Measurements from ENCODE around the gene TCF12. TPM values are rescaled to one million over a fixed set of nuclear protein-coding genes. Genes with fewer than 3 reads are reported as not detected.
A peak's percentile ranks its signal among the peaks of the same experiment; 100 is the strongest.

TCF12 gene
- polyA plus RNA-seq, 3 donors: 15.8 to 52.5 (median 27.6) TPM

- H3K4me2 ChIP-seq (replicated peaks; ENCODE audit: extremely low read depth, low read length, poor library complexity, severe bottlenecking): no peak overlapping the region
- H3K4me3 Mint-ChIP-seq: no peak overlapping the region
- no CpG with 5 or more reads among the region's 4 CpGs for WGBS (ENCODE audit: insufficient coverage)
- H3K27ac ChIP-seq (ENCODE audit: low read depth in 1 of 2, low read length in 2 of 2): no peak overlapping the region
- H3K27ac Mint-ChIP-seq: no peak overlapping the region
- no peaks in the 10 kb centered on the region for H3K36me3 Mint-ChIP-seq
- DNase-seq: no peak
- no peak overlapping the region for H3K4me3 ChIP-seq (replicated peaks in 1 of 3; ENCODE audit: low read depth in 2 of 3, low read length in 3 of 3)
- no peaks in the 10 kb centered on the region for H3K9me3 ChIP-seq (replicated peaks in 1 of 2; ENCODE audit: control insufficient read depth in 1 of 2, insufficient read depth in 1 of 2, low read length in 2 of 2)
- peaks cover 24% of the 10 kb centered on the region for H3K4me1 Mint-ChIP-seq
- no peaks in the 10 kb centered on the region for H3K27me3 ChIP-seq (ENCODE audit: control insufficient read depth in 2 of 2, insufficient read depth in 2 of 2, low read length in 2 of 2)
- H3K4me1 ChIP-seq (ENCODE audit: control insufficient read depth in 1 of 2, insufficient read depth in 2 of 2, low read length in 2 of 2): peaks cover 23 to 30% of the 10 kb centered on the region in 2 donors
- intact Hi-C loops (cut with micrococcal nuclease): no loop called here
- TF ChIP-seq CTCF (IDR thresholded peaks at IDR 0.05): no peak
- no peak overlapping the region for H3K9ac ChIP-seq (ENCODE audit: insufficient read depth, low read length, poor library complexity, severe bottlenecking)
- no peaks in the 10 kb centered on the region for H3K27me3 Mint-ChIP-seq (ENCODE audit: low read depth in 3 of 3)
- no peaks in the 10 kb centered on the region for H4K20me1 ChIP-seq (ENCODE audit: insufficient read depth, low read length)
- H3K9me3 Mint-ChIP-seq: peaks cover 0 to 2% (median 0%) of the 10 kb centered on the region in 7 donors
- H3K36me3 ChIP-seq (replicated peaks in 1 of 2; ENCODE audit: control insufficient read depth in 1 of 2, insufficient read depth in 2 of 2, low read length in 2 of 2): no peaks in the 10 kb centered on the region
- no peaks in the 10 kb centered on the region for H3K79me2 ChIP-seq (ENCODE audit: insufficient read depth, low read length)
- no peak overlapping the region for H2AFZ ChIP-seq (ENCODE audit: insufficient read depth, low read depth, low read length, poor library complexity, severe bottlenecking)
These were observed 35.4 kb upstream of the TCF12 start for GRCh38 chr15:56883088-56883487.

GRCh38 chr15:56886363-56886931 lies 32.0 kb upstream of the TCF12 start:
- peak in 1 of 3 donors; percentile 6 for DNase-seq

More at GRCh38 chr15:56886363-56886931, 32.0 kb upstream of the TCF12 start:
- H3K27me3 Mint-ChIP-seq (ENCODE audit: low read depth in 3 of 3): no peaks in the 10 kb centered on the region
- Histone ChIP-seq H3K79me2 (ENCODE audit: insufficient read depth, low read length) (no peaks in the 10 kb centered on the region), H3K27ac (ENCODE audit: low read depth in 1 of 2, low read length in 2 of 2) (peak overlapping the region; percentile 89 to 93), H4K20me1 (ENCODE audit: insufficient read depth, low read length) (no peaks in the 10 kb centered on the region), H3K4me1 (ENCODE audit: control insufficient read depth in 1 of 2, insufficient read depth in 2 of 2, low read length in 2 of 2) (peaks cover 22 to 30% of the 10 kb centered on the region in 2 donors), H3K27me3 (ENCODE audit: control insufficient read depth in 2 of 2, insufficient read depth in 2 of 2, low read length in 2 of 2) (no peaks in the 10 kb centered on the region), H3K4me3 (replicated peaks in 1 of 3; ENCODE audit: low read depth in 2 of 3, low read length in 3 of 3) (peak overlapping the region; percentile 50 to 80 (median 78)), H3K4me2 (replicated peaks; ENCODE audit: extremely low read depth, low read length, poor library complexity, severe bottlenecking) (peak overlapping the region; percentile 84), H2AFZ (ENCODE audit: insufficient read depth, low read depth, low read length, poor library complexity, severe bottlenecking) (peak overlapping the region; percentile 94), H3K36me3 (replicated peaks in 1 of 2; ENCODE audit: control insufficient read depth in 1 of 2, insufficient read depth in 2 of 2, low read length in 2 of 2) (no peaks in the 10 kb centered on the region), H3K9ac (ENCODE audit: insufficient read depth, low read length, poor library complexity, severe bottlenecking) (peak overlapping the region; percentile 87), H3K9me3 (replicated peaks in 1 of 2; ENCODE audit: control insufficient read depth in 1 of 2, insufficient read depth in 1 of 2, low read length in 2 of 2) (no peaks in the 10 kb centered on the region)
- peaks cover 28% of the 10 kb centered on the region for H3K4me1 Mint-ChIP-seq
- H3K9me3 Mint-ChIP-seq: peaks cover 0 to 2% (median 0%) of the 10 kb centered on the region in 7 donors
- peak overlapping the region; percentile 92 to 97 (median 96) for H3K27ac Mint-ChIP-seq
- intact Hi-C loops (cut with micrococcal nuclease): loop anchor here in 1 of 2 donors (2.0 kb wide), 1 partner anchor 32 kb away; the partner anchor contains the start of gene TCF12
- 67% methylated on average over 3 of the region's 9 CpGs for WGBS (ENCODE audit: insufficient coverage)
- no peaks in the 10 kb centered on the region for H3K36me3 Mint-ChIP-seq
- peak overlapping the region; percentile 85 to 89 for H3K4me3 Mint-ChIP-seq
- no peak for TF ChIP-seq CTCF (IDR thresholded peaks at IDR 0.05)

Measured in CD14-positive monocyte (primary cell).